OCI-LY7 (cell line): ENCODE data around the gene PSMC3IP. TPM values are rescaled to one million over a fixed set of nuclear protein-coding genes. Genes with fewer than 3 reads are reported as not detected.

ENCODE experiments used
- BruUV-seq: library from RNA; stranded (reverse); fragments of 400-500 nt; replicated peaks from 2 replicates; lab custom pipeline; 2021; lab: Mats Ljungman, UMichigan
- CTCF ChIA-PET: fragments of 300-600 bp; sonication (Branson Sonifier 250); formaldehyde crosslinking; loops from one replicate; lab custom pipeline; 2022; ENCODE audit warnings: antibody characterized with exemption; ENCODE audit not compliant: unreplicated experiment; lab: Charles Lee
- POLR2A ChIA-PET: fragments of 300-600 bp; sonication (Branson Sonifier 250); formaldehyde crosslinking; loops from one replicate; lab custom pipeline; 2022; ENCODE audit warnings: antibody characterized with exemption; lab: Charles Lee
- DNase-seq: peaks from one replicate; pipeline ENCODE4 v3.0.0-alpha.2; 2015; ENCODE audit warnings: low spot score
- H2AFZ ChIP-seq: fragments of 200-600 bp; sonication (generic), shearing (Covaris generic); 2 replicates; pipeline ENCODE4 v1.6.1; 2014; ENCODE audit warnings: mild to moderate bottlenecking, antibody characterized with exemption, low read length, moderate library complexity
- H3K27ac ChIP-seq: fragments of 200-600 bp; sonication (generic); 2 replicates; pipeline ENCODE4 v1.5.1; 2014; ENCODE audit warnings: mixed run types, low read depth, mild to moderate bottlenecking, moderate library complexity, low read length, inconsistent platforms; ENCODE audit not compliant: poor library complexity, severe bottlenecking
- H3K36me3 ChIP-seq: fragments of 200-600 bp; sonication (generic); 2 replicates; pipeline ENCODE4 v1.6.1; 2014; ENCODE audit warnings: mild to moderate bottlenecking, antibody characterized with exemption, low read length, moderate library complexity, mixed read lengths; ENCODE audit not compliant: insufficient read depth
- H3K4me1 ChIP-seq: fragments of 200-600 bp; sonication (generic); 2 replicates; pipeline ENCODE4 v1.5.1; 2014; ENCODE audit warnings: mild to moderate bottlenecking, low read length; ENCODE audit not compliant: insufficient read depth, poor library complexity, severe bottlenecking
- H3K4me2 ChIP-seq: fragments of 200-600 bp; sonication (generic); 2 replicates; pipeline ENCODE4 v1.6.1; 2014; ENCODE audit warnings: mild to moderate bottlenecking, low read length
- H3K4me3 ChIP-seq: fragments of 200-600 bp; sonication (generic); 2 replicates; pipeline ENCODE4 v1.5.1; 2014; ENCODE audit warnings: mild to moderate bottlenecking, low read depth, low read length; ENCODE audit not compliant: poor library complexity, severe bottlenecking
- H3K79me2 ChIP-seq: fragments of 200-600 bp; sonication (generic); 2 replicates; pipeline ENCODE4 v1.6.1; 2016; ENCODE audit warnings: low read depth, mild to moderate bottlenecking, low read length, moderate library complexity, mixed read lengths; ENCODE audit not compliant: insufficient read depth
- H3K9me2 ChIP-seq: fragments of 200-600 bp; sonication (generic); 2 replicates; pipeline ENCODE4 v1.6.1; 2016; ENCODE audit warnings: mild to moderate bottlenecking, low read length, mixed read lengths; ENCODE audit not compliant: insufficient read depth
- H3K9me3 ChIP-seq: fragments of 200-600 bp; sonication (generic); 2 replicates; pipeline ENCODE4 v1.6.1; 2014; ENCODE audit warnings: mild to moderate bottlenecking, mixed run types, low read length, mixed read lengths
- H4K20me1 ChIP-seq: fragments of 200-600 bp; sonication (generic); 2 replicates; pipeline ENCODE4 v1.6.1; 2014; ENCODE audit warnings: mild to moderate bottlenecking, antibody characterized with exemption, low read length, moderate library complexity, mixed read lengths; ENCODE audit not compliant: insufficient read depth
- EZH2phosphoT487 ChIP-seq: fragments of 200-600 bp; sonication (generic); IDR thresholded peaks from 2 replicates; pipeline ENCODE4 v1.6.1; 2018; ENCODE audit warnings: low read depth, borderline replicate concordance, mild to moderate bottlenecking, mixed run types, antibody characterized with exemption, low read length, moderate library complexity, mixed read lengths
- intact Hi-C: fragments of 100-400 bp; cut with micrococcal nuclease; formaldehyde crosslinking; loops from one replicate; pipeline ENCODE4 v1.10.0; 2022; ENCODE audit not compliant: unreplicated experiment
- total RNA-seq, 2 experiments: library from RNA; depleted of rRNA in 1 of 2; stranded (reverse); fragments of >200 nt in 1 of 2; shearing (Covaris generic) in 1 of 2; gene quantifications; 2 replicates each; pipeline ENCODE4 v1.2.3, GENCODE V29; 2014 to 2022
- TF ChIP-seq, protein P1 (sequence below): fragments of 200-600 bp; sonication (generic); conservative IDR thresholded peaks from 2 replicates; pipeline ENCODE4 v1.5.1; 2014; ENCODE audit warnings: mild to moderate bottlenecking, antibody characterized with exemption, low read length, moderate library complexity, mixed read lengths

PSMC3IP gene
- total RNA-seq, 2 experiments from 2014 or later, result 27.3 to 36.4 TPM

DNA sequence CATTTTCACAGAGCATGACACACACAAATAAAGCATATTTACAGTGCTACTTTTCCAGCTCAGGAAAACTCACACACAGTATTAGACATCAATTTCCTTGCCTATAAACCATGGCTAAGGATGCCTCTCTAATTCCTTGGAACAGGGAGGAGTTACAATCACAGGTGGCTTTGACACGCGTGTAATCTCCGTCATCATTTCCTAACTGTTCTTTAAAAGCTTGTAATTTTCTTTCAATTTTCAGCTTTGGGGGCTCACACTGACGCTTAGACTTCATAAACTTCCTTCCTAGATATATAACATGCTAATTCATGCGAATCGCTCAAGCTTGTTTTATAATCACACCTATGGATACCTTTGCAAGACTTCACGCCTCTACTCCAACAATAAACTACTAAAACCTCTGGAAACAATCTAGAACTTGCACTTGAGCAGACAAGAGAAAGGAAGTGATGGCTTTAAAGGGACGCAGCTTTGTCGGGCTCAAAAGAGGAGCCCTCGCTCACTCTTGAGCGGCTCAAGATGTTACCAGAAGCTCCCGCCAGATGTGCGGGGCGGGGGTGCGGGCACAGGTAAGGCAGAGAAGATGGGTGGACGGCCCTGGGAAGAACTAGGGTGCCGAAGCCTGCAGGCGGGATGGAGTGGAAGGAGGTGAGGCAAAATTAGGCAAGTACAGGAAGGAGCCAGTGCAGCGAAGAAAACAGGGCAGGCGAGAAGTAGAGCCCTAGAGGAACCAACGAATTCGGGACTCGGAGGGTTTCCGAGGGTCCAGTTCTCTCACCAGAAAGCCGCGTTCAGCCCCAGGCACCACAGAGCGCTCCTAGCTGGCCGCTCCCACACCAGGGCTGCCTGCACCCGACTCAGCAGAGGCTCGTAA, 31.0 kb upstream of the PSMC3IP start:
- POLR2A ChIA-PET, result interaction anchor here (0.8 to 2.0 kb wide), 17 partner anchors 9 to 166 kb away, joined by 3 to 8 read pairs (median 4); partner anchors contain the start of genes PLEKHH3, PSMC3IP and TUBG2
- Histone ChIP-seq H3K9me3 (no peaks in the 10 kb centered on the region), H3K79me2 (peaks cover 70% of the 10 kb centered on the region), H3K9me2 (no peaks in the 10 kb centered on the region), H3K4me1 (peaks cover 38% of the 10 kb centered on the region), H2AFZ (peak overlapping the region; percentile 18; the same call in 1 of the 2 replicates), H3K4me3 (peak overlapping the region; percentile 88), H3K27ac (peak overlapping the region; percentile 74), H3K4me2 (peak overlapping the region; percentile 80), H4K20me1 (no peaks in the 10 kb centered on the region; the same call in 1 of the 2 replicates), H3K36me3 (peaks cover 20% of the 10 kb centered on the region)
- TF ChIP-seq, protein P1, sequence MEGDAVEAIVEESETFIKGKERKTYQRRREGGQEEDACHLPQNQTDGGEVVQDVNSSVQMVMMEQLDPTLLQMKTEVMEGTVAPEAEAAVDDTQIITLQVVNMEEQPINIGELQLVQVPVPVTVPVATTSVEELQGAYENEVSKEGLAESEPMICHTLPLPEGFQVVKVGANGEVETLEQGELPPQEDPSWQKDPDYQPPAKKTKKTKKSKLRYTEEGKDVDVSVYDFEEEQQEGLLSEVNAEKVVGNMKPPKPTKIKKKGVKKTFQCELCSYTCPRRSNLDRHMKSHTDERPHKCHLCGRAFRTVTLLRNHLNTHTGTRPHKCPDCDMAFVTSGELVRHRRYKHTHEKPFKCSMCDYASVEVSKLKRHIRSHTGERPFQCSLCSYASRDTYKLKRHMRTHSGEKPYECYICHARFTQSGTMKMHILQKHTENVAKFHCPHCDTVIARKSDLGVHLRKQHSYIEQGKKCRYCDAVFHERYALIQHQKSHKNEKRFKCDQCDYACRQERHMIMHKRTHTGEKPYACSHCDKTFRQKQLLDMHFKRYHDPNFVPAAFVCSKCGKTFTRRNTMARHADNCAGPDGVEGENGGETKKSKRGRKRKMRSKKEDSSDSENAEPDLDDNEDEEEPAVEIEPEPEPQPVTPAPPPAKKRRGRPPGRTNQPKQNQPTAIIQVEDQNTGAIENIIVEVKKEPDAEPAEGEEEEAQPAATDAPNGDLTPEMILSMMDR, result no peak
- TF ChIP-seq EZH2phosphoT487, result no peak
- no TSS peak for BruUV-seq
- CTCF ChIA-PET, result interaction anchor here (1.7 to 2.3 kb wide), 2 partner anchors 9 to 30 kb away, joined by 4 to 11 read pairs; partner anchors contain the start of gene PSMC3IP
- peak; percentile 55 for DNase-seq
- intact Hi-C loops, result loop anchor here (1.0 to 2.0 kb wide), 2 partner anchors 30 to 70 kb away; no protein-coding TSS in a partner anchor

DNA sequence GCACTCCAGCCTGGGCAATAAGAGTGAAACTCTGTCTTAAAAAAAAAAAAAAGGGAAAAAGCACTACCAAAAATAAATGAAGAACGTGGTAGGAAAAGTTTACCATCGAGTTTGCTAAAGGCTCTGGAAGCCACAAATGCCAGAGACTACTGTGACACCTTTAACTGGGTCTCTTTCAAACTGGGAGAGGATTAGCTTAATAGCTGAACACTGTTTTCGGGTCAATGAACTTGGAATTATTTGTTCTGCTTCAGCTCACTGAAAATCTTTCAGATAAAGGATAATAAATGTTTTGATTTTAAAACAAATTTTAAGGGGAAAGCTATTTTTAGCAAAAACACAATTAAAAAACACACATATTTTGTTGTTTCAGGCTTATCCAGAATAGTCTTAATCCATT, 30.2 kb upstream of the PSMC3IP start:
- intact Hi-C loops, result loop anchor here (1.0 to 2.0 kb wide), 2 partner anchors 29 to 71 kb away; no protein-coding TSS in a partner anchor

More for the DNA sequence above, 30.2 kb upstream of the PSMC3IP start:
- Histone ChIP-seq H3K4me3 (peak overlapping the region; percentile 88), H3K4me1 (peaks cover 46% of the 10 kb centered on the region), H3K36me3 (peaks cover 17% of the 10 kb centered on the region), H2AFZ (no peak overlapping the region), H3K9me2 (no peaks in the 10 kb centered on the region), H4K20me1 (no peaks in the 10 kb centered on the region; the same call in 1 of the 2 replicates), H3K9me3 (no peaks in the 10 kb centered on the region; the same call in 1 of the 2 replicates), H3K27ac (peak overlapping the region; percentile 74), H3K4me2 (peak overlapping the region; percentile 80), H3K79me2 (peaks cover 77% of the 10 kb centered on the region)
- CTCF ChIA-PET, result interaction anchor here (1.7 to 2.3 kb wide), 2 partner anchors 9 to 29 kb away, joined by 4 to 11 read pairs; partner anchors contain the start of gene PSMC3IP
- TF ChIP-seq, protein P1, result no peak
- TF ChIP-seq EZH2phosphoT487, result no peak
- DNase-seq, result no peak
- POLR2A ChIA-PET, result interaction anchor here (0.6 to 2.0 kb wide), 10 partner anchors 9 to 71 kb away, joined by 3 to 8 read pairs (median 5); partner anchors contain the start of genes PLEKHH3, PSMC3IP and TUBG2
- no TSS peak for BruUV-seq
